Renal cortex interstitium (tissue), 11 donors: ENCODE results near the gene FBLN7. TPM values are rescaled to one million over a fixed set of nuclear protein-coding genes. Genes with fewer than 3 reads are reported as not detected.

Experiments used
- DNase-seq, 11 donors: peaks; one replicate each; pipeline ENCODE4 v3.0.0-alpha.2; 2013; ENCODE audit warnings: low read depth in 9 of 11, low spot score in 4 of 11; ENCODE audit errors: extremely low read depth in 1 of 11
- polyA plus RNA-seq, 3 donors: library from polyadenylated mRNA; unstranded; fragments of 120-200 nt; gene quantifications; one replicate each; pipeline ENCODE4 v1.2.1, GENCODE V29; 2013; ENCODE audit not compliant: insufficient read length in 3 of 3

FBLN7 gene
- polyA plus RNA-seq, 3 donors: 9.3 to 14.8 (median 11.9) TPM

DNA sequence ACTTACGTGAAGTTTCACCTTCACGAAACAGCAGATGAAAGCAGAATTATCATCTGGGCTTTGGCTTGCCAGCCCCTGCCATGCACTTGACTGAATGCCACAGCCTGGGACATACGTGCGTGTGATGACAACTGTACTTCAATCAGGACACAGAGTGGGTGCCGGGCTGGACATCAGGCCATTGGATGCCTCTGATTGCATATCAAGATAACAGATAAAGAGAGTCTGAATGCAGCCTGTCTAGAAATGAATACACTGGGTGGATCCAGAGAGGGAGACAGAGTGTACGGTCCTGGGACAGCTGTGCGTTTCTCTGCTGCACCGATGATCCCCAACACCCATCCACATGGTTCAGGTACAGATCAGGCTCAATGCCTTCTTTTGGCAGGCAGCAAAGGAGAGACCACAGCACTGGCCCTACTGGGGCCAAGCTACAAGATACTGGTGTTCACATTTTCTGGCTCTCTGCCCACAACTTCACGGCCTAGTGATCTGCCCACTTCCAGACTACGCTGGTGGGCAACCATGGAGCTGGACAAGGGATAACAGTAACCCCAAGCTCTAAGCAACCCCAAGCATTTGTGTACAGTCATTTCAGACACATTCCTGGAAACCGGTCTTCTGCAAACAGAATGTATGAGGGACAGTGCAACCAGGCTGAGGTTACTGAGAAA, 35.6 kb downstream of the FBLN7 start:
- peak in 4 of 11 donors; percentile 9 to 31 (median 22) for DNase-seq

- DNase-seq: no peak
Measured at GRCh38 chr2:112174383-112174782, 36.2 kb downstream of the FBLN7 start.

- no peak for DNase-seq
Measured at GRCh38 chr2:112175333-112175732, 37.1 kb downstream of the FBLN7 start.

DNA sequence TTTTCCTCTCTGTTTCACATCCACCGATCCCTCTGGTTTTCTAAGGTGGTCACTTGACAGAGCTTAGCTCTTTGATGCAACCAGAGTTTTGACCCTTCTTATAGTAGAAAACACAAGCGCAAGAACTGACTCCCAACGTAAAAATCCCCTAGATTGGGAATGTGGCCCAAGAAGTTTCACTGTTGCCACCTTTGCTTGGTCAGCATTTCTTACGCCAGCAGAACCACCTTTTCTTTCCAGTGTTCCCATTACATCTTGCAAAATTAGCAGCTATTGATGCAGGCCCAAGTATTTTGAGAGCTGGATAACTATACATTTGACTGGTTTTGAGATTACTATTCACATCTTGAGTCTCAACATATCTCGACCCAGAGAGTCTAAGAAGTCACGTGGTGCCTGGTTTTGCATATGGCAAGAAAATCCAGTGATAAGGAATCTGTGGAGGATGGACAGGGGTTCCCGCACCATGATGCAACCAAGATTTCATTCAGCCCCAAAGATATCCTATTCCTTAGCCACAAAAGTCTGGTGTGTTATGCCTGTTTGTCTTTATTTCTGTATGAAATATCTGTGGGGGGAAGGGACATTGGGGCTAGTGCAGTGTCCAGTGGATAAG, 37.9 kb downstream of the FBLN7 start:
- DNase-seq: no peak

DNA sequence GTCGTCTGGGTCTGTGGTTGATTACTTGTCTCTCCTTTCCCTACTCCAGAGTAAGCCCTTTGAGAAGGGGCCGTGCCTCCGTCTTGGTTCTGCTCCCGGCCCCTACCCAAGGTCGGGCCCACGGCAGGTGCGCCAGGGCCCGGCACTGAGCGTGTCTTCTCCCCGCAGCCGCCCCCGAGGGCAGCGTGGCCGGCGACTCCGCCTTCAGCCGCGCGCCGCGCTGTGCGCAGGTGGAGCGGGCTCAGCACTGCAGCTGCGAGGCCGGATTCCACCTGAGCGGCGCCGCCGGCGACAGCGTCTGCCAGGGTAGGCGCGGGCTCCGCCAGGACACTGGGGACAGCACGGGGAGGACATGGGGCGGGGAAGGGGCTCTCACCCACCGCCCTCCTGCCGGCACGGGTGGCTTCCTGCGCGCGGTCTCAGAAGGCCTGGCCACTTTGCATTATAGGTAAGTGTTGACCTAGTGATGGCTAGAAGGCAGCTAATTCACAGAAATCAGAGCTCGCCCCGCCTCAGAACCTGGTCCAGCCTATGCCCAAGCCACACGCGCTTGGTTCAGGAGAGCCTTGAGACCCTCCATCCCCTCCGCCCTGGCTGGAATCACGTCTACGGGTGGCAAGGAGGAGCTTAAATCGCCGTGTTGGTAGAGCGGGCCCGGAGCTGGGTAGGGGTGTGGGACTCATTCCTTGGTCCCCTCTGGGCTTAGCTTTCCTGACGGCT, 43.5 kb downstream of the FBLN7 start:
- DNase-seq: peak in 7 of 11 donors; percentile 15 to 28 (median 19)

DNA sequence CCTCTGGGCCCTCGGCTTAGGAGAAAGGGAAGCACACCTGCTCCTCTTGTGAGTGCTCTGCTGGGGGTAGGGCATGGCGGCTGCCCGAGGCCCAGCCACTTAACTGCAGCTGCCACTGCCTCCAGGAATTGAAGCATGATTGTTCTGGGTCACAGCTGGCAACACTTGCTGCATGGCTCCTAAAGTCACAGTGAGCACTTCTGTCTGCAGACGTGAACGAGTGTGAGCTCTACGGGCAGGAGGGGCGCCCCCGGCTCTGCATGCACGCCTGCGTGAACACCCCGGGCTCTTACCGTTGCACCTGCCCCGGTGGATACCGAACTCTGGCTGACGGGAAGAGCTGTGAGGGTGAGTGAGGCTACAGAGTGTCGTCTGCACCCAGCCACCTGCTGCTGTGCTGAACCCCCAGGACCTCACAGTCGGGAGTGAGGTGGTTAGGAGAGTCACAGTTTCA, 44.4 kb downstream of the FBLN7 start:
- DNase-seq: no peak

GRCh38 chr2:112183327-112184025, 45.3 kb downstream of the FBLN7 start:
- no peak for DNase-seq

DNA sequence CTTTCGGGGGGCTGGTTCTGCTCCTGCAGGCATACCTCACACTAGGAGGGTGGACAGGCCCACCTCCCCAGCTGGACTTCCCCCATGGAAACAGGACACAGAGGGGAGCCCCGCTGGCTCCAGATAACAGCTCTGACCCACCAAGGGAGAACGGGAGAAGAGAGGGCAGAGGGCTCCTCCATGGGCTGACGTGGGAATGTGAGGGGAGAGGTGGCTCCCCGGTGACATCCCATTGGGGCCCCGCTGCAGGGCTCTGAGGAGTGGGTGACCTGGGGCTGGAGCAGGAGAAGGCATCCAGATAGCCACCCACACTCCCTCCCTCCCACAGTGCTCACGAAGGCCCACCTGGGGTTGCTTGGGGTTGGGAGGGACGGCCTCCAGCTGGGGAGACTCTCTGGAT, 45.9 kb downstream of the FBLN7 start:
- DNase-seq: no peak

- DNase-seq: no peak
Measured at GRCh38 chr2:112185131-112185530, 46.9 kb downstream of the FBLN7 start.

DNA sequence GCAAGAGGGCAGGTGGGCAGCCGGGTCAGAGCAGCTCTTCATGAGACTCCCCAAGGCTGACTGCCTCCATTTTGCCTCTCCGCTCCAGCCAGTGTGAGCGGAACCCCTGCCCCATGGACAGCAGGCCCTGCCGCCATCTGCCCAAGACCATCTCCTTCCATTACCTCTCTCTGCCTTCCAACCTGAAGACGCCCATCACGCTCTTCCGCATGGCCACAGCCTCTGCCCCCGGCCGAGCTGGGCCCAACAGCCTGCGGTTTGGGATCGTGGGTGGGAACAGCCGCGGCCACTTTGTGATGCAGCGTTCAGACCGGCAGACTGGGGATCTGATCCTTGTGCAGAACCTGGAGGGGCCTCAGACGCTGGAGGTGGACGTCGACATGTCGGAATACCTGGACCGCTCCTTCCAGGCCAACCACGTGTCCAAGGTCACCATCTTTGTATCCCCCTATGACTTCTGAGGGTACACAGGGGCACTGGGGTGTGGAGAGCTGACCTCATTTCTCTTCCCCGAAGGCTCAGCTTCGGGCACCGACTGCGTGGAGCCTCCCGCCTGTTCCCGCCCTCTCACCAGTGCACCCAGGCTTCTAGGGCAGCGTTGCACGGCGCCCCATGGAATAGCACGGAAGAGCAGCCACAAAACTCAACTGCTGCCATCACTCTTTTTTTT, 49.0 kb downstream of the FBLN7 start:
- no peak for DNase-seq

DNA sequence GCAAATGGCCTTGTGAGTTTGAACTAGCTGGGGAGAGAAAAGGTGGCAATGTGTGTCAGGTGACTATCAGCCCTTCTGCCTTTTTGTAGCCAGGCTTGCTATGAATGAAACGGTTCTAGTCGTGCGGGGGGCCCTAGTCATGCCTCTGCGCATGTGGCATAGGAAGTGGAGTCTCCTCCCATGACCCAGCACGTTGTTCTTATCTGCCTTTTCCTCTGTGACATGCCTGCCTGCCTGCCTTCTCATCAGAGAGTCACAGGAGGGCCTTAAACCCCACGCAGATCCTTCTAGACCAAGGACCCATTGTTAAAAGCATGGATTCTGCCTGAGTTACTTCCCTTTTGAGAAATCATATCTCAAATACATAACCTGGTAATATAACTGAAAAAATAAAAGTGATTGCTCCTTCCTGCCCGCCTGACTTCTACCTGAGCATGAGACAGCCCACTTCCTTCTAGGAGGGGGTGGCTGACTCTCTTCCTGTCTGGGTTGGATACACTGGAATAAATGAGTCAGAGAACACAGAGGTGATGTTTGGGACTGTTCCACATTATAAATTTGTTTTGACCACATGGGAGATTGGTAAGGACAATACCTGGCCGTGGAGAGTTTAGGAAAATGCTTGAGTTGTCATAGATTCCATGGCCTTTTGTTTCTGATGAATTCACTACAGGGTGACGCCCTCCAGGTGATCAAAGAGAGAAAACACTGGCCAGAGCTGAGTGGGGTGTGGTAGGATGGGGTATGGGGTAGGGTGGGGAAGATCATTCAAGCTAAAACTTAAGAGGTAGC, 49.8 kb downstream of the FBLN7 start:
- DNase-seq: no peak

GRCh38 chr2:112189001-112189556, 50.9 kb downstream of the FBLN7 start:
- DNase-seq: no peak

- no peak for DNase-seq
Measured at GRCh38 chr2:112194028-112194427, 55.8 kb downstream of the FBLN7 start.

GRCh38 chr2:112194482-112194881, 56.3 kb downstream of the FBLN7 start:
- no peak for DNase-seq

GRCh38 chr2:112195167-112195766, 57.1 kb downstream of the FBLN7 start:
- DNase-seq: no peak

DNA sequence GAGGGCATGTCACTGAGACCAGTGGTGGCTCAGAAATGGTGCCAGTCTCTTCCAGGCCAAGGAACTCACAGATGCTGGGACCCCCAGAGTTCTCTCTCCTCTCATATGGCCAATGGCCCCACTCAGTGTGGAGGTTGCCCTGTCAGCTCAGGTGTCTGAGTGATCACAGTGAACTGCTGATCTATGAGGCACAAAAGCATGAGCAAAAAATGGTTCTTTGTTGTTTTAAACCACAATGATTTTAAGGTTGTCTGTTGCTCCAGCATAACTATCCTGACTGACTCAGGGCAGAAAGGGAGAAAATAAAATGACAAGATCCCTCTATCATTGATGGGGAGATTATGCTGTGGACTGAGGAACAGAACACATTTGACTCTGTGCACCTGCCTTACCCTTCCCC, 57.8 kb downstream of the FBLN7 start:
- no peak for DNase-seq

DNA sequence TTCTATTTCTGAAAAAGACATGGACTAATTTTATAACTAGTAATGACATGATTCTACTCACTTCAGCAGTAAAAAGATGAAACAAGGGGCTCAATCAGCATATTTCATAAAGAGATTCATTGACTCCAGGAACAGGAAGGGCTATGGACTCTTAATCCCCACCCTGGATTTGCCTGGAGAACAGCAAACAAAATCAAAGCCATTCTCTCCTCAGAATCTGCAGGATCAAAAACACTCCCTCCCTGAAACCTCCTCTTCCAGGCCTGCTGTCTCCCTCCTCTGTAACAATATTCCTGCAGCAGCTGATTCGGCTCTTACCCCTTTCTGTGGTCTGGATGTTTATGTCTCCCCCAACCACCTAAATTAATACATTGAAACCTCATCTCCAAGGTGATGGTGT, 59.7 kb downstream of the FBLN7 start:
- DNase-seq: no peak

DNA sequence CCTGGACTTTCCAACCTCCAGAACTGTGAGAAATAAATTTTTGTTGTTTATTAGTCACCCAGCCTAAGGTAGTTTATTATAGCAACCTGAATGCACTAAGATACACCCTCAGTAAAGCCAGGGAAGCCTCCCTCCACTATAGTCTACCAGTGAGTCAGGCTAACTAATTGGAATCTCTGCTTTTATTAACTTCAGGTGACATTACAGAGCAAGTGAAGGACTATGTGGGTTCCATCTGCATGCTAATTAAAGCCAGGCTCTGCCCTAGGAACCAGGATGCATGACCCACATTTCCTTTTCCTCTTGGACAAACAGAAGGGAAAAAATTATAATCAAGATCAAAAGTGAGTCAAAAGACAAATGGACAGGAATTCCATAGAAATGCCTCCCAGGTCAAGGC, 60.6 kb downstream of the FBLN7 start:
- DNase-seq: no peak
